Prostate gland (tissue), 2 donors: ENCODE measurements around the gene ZNF536. TPM values are rescaled to one million over a fixed set of nuclear protein-coding genes. Genes with fewer than 3 reads are reported as not detected.

Experiments
- DNase-seq: peaks from one replicate; pipeline ENCODE4 v3.0.0-alpha.2; 2019; ENCODE audit warnings: low spot score
- H3K27ac ChIP-seq, 2 donors: fragments of 200-600 bp; sonication (generic); 2 replicates each; pipeline ENCODE4 v1.5.1; 2017 to 2019
- H3K27me3 ChIP-seq: fragments of 200-600 bp; sonication (generic); replicated peaks from 2 replicates; pipeline ENCODE4 v1.5.1; 2019; ENCODE audit not compliant: insufficient read depth
- H3K36me3 ChIP-seq, 2 donors: fragments of 200-600 bp; sonication (generic); 1 replicate in 1 of 2; 2 replicates in 1 of 2; pipeline versions ENCODE4 v1.5.1 to v1.8.1; 2017 to 2019
- H3K4me1 ChIP-seq: fragments of 200-600 bp; sonication (generic); replicated peaks from 2 replicates; pipeline ENCODE4 v1.5.1; 2019
- H3K4me3 ChIP-seq, 2 donors: fragments of 200-600 bp; sonication (generic); 2 replicates each; pipeline ENCODE4 v1.5.1; 2017 to 2019
- H3K9me3 ChIP-seq: fragments of 200-600 bp; sonication (generic); 2 replicates; pipeline ENCODE4 v1.5.1; 2017
- POLR2A ChIP-seq: fragments of 450-650 bp; IDR thresholded peaks from one replicate; pipeline ENCODE4 v1.6.1; 2016; ENCODE audit warnings: antibody characterized with exemption, mild to moderate bottlenecking
- POLR2AphosphoS5 ChIP-seq: sonication (generic); formaldehyde crosslinking; IDR thresholded peaks from one replicate; pipeline ENCODE4 v1.6.1; 2017; ENCODE audit warnings: antibody characterized with exemption
- WGBS: methylation state at CpG from one replicate; pipeline ENCODE4 v1.1.5; 2018; 5-methylcytosine and 5-hydroxymethylcytosine counted together
- intact Hi-C: fragments of 100-400 bp; cut with DNase I; formaldehyde crosslinking; loops from one replicate; pipeline ENCODE4 v1.14.2; 2022
- total RNA-seq, 2 donors: library from RNA; depleted of rRNA; stranded (reverse); fragments of >200 nt; gene quantifications; one replicate each; pipeline ENCODE4 v1.1.0, GENCODE V29; 2016
- TF ChIP-seq, protein P1 (sequence below), 4 experiments: fragments of 200-600 bp in 2 of 4; fragments of 450-650 bp in 2 of 4; sonication (generic) in 2 of 4; IDR thresholded peaks; 1 replicate in 3 of 4; 2 replicates in 1 of 4; pipeline ENCODE4 v1.5.1; 2016 to 2019; ENCODE audit warnings: antibody characterized with exemption in 4 of 4, mild to moderate bottlenecking in 2 of 4, moderate library complexity in 2 of 4

The ZNF536 gene
- total RNA-seq, 2 donors from 2014 or later = 1.1 to 42.0 TPM

DNA sequence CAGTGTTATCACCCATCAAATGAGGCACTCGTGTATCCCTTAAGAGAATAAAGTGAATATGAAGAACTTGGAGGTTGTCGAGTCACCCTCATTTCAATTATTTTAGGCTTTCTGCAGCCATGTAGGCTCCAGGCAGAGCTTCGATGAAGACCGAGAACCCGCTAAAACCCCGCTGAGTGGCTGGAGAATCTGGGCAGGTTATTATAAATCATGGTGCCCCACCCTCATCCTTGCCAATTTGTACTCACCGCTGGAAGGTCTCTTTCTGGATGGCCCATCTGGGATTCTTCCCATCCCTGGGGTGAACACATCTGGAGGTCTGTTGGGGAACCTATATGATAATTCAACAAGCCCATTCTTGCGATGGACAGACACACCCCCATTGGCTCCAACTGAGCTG, 190.8 kb downstream of the ZNF536 start:
- DNase-seq = no peak
- Histone ChIP-seq H3K36me3 (no peaks in the 10 kb centered on the region), H3K9me3 (no peaks in the 10 kb centered on the region), H3K27me3 (no peaks in the 10 kb centered on the region), H3K27ac (no peak overlapping the region), H3K4me1 (no peaks in the 10 kb centered on the region), H3K4me3 (no peak overlapping the region)
- intact Hi-C loops = no loop called here
- no peak for TF ChIP-seq POLR2AphosphoS5
- no peak for TF ChIP-seq POLR2A
- TF ChIP-seq, protein P1, sequence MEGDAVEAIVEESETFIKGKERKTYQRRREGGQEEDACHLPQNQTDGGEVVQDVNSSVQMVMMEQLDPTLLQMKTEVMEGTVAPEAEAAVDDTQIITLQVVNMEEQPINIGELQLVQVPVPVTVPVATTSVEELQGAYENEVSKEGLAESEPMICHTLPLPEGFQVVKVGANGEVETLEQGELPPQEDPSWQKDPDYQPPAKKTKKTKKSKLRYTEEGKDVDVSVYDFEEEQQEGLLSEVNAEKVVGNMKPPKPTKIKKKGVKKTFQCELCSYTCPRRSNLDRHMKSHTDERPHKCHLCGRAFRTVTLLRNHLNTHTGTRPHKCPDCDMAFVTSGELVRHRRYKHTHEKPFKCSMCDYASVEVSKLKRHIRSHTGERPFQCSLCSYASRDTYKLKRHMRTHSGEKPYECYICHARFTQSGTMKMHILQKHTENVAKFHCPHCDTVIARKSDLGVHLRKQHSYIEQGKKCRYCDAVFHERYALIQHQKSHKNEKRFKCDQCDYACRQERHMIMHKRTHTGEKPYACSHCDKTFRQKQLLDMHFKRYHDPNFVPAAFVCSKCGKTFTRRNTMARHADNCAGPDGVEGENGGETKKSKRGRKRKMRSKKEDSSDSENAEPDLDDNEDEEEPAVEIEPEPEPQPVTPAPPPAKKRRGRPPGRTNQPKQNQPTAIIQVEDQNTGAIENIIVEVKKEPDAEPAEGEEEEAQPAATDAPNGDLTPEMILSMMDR (IDR thresholded peaks at IDR 0.05) = no peak
- WGBS = 97% methylated on average over 8 of the region's 8 CpGs

DNA sequence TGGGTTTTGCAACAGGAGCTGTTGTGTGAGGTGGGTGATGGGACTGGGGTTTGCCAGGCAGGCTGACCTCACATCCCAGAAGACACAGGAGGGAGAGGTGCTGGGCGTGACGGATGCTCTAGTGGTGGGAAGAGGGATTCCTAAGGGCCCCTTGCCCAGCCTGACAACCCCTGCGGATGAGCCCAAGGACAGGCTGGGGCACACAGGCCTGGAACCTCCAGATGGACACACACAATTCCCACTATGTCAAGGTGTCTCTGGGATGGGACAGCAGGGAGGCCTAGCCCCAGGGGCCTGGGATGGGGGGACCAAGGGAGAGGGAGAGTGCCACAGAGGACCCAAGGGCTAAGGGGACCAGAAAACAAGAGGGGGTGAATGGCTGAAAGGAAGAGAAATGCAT, 191.5 kb downstream of the ZNF536 start:
- 92% methylated on average over 3 of the region's 3 CpGs for WGBS
- Histone ChIP-seq H3K27ac (no peak overlapping the region), H3K9me3 (no peaks in the 10 kb centered on the region), H3K36me3 (no peaks in the 10 kb centered on the region), H3K4me1 (no peaks in the 10 kb centered on the region), H3K27me3 (no peaks in the 10 kb centered on the region), H3K4me3 (no peak overlapping the region)
- no peak for DNase-seq
- intact Hi-C loops = no loop called here
- TF ChIP-seq, protein P1 (IDR thresholded peaks at IDR 0.05) = no peak
- TF ChIP-seq POLR2A (no peak), POLR2AphosphoS5 (no peak)

DNA sequence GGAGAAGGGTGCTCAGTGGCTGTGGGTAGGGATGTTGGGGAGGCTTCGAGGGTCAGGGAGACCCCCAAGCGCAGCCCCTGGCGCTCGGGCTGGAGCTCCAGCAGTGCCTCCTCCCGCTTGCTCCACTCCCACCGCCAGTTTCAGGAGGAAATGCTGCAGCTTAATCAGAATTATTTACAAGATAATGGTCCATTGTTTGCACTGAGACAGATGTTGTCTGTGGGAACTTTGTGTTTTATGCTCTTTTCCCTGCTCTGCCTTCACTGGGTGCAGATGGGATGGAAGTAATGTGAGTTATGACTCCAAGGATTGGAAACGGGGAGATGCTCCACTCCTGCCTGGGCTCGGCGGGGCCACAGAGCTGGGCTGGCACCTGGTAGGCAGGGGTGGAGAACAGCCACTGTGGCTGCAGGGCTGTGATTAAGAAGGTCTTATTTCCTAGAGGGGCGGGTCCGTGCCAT, 192.4 kb downstream of the ZNF536 start:
- TF ChIP-seq POLR2A (no peak), POLR2AphosphoS5 (no peak)
- TF ChIP-seq, protein P1 (IDR thresholded peaks at IDR 0.05) = no peak
- Histone ChIP-seq H3K27ac (no peak overlapping the region), H3K27me3 (no peaks in the 10 kb centered on the region), H3K36me3 (no peaks in the 10 kb centered on the region), H3K9me3 (no peaks in the 10 kb centered on the region), H3K4me1 (no peaks in the 10 kb centered on the region), H3K4me3 (no peak overlapping the region)
- DNase-seq = no peak
- 67% methylated on average over 11 of the region's 11 CpGs for WGBS
- intact Hi-C loops = no loop called here

DNA sequence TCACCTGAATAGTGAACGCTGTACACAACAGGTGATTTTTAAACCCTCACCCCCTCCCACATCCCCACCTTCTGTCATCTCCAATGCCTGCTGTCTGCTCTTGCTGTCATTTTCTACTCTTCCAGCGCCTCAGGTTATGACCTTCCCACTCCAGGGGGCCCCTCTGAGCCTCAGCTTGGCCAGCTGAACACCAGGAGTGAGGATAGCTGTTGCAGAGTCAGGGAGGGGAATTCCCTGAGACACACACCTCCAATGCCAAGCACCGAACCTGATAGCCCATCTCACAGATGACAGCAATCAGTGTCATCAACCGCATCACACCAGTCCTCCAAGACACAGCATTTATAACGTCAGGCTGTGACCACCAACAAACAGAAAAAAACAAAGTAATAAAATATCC, 193.5 kb downstream of the ZNF536 start:
- Histone ChIP-seq H3K4me1 (no peaks in the 10 kb centered on the region), H3K9me3 (no peaks in the 10 kb centered on the region), H3K36me3 (no peaks in the 10 kb centered on the region), H3K4me3 (no peak overlapping the region), H3K27me3 (no peaks in the 10 kb centered on the region), H3K27ac (no peak overlapping the region)
- intact Hi-C loops = no loop called here
- no peak for DNase-seq
- TF ChIP-seq POLR2AphosphoS5 (no peak), POLR2A (no peak)
- TF ChIP-seq, protein P1 (IDR thresholded peaks at IDR 0.05) = no peak
- 56% methylated on average over 5 of the region's 5 CpGs for WGBS

DNA sequence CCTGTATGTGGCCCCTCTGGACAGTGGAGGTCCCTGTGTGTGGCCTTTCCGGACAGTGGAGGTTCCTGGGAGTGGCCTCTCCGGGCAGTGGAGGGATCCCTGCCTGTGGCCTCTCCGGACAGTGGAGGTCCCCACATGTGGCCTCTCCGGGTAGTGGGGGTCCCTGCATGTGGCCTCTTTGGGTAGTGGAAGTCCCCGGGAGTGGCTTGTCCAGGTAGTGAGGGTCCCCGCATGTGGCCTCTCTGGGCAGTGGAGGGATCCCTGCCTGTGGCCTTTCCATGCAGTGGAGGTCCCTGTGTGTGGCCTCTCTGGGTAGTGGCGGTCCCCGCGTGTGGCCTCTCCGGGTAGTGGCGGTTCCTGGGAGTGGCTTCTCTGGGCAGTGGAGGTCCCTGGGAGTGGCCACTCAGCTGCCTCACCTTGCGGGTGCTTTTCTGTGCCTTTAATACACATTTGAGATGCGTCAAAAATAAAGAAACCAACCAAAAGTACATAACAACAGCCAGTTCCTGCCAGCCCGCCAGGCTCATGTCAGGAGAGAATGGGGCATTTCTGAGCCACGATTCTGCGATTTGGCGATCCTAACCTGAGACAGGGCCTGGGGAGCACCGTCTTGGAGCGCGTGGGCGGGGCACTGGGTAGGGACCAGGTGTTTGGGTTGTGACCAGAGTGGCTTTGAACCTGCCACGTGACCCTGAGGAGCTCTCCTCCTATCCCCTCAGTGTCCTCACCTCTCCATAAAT, 194.7 kb downstream of the ZNF536 start:
- no peak for TF ChIP-seq POLR2A
- TF ChIP-seq, protein P1 (IDR thresholded peaks at IDR 0.05) = no peak
- TF ChIP-seq POLR2AphosphoS5 = no peak
- H3K9me3 ChIP-seq = no peaks in the 10 kb centered on the region
- no peaks in the 10 kb centered on the region for H3K4me1 ChIP-seq
- H3K27ac ChIP-seq = no peak overlapping the region
- DNase-seq = no peak
- 84% methylated on average over 22 of the region's 22 CpGs for WGBS
- H3K36me3 ChIP-seq = no peaks in the 10 kb centered on the region
- intact Hi-C loops = no loop called here
- H3K27me3 ChIP-seq = no peaks in the 10 kb centered on the region
- no peak overlapping the region for H3K4me3 ChIP-seq
